Heart right ventricle (tissue), 16 donors: ENCODE results near the gene GRP. TPM values are rescaled to one million over a fixed set of nuclear protein-coding genes. Genes with fewer than 3 reads are reported as not detected.

Experiments used
- ATAC-seq, 8 donors: fragments of 200-7000 bp; cut with Tn5 transposase; one replicate each; pipeline ENCODE4 v1.9.1; 2020; ENCODE audit warnings: mild to moderate bottlenecking in 8 of 8, moderate library complexity in 8 of 8, moderate number of reproducible peaks in 1 of 8
- DNase-seq, 2 donors: peaks; one replicate each; pipeline ENCODE4 v3.0.0-alpha.2; 2020
- H3K27ac ChIP-seq, 10 donors: fragments of 200-600 bp; sonication (generic) in 2 of 10; one replicate each; pipeline versions ENCODE4 v1.5.0 to v1.8.0; 2020 to 2022; ENCODE audit warnings: mild to moderate bottlenecking in 3 of 10
- H3K27me3 ChIP-seq, 7 donors: fragments of 200-600 bp; one replicate each; pipeline ENCODE4 v1.8.0; 2021 to 2022; ENCODE audit warnings: mild to moderate bottlenecking in 2 of 7
- H3K36me3 ChIP-seq, 9 donors: fragments of 200-600 bp; sonication (generic) in 1 of 9; one replicate each; pipeline versions ENCODE4 v1.5.0 to v1.8.0; 2020 to 2022; ENCODE audit warnings: mild to moderate bottlenecking in 2 of 9
- H3K4me1 ChIP-seq, 9 donors: fragments of 200-600 bp; sonication (generic) in 1 of 9; one replicate each; pipeline versions ENCODE4 v1.5.0 to v1.8.0; 2020 to 2022; ENCODE audit warnings: mild to moderate bottlenecking in 4 of 9
- H3K4me3 ChIP-seq, 10 donors: fragments of 200-600 bp; sonication (generic) in 2 of 10; one replicate each; pipeline versions ENCODE4 v1.5.0 to v1.8.0; 2020 to 2022; ENCODE audit warnings: mild to moderate bottlenecking in 7 of 10, moderate library complexity in 2 of 10
- H3K9me3 ChIP-seq, 11 donors: fragments of 200-600 bp in 10 of 11; sonication (generic) in 2 of 11; one replicate each; pipeline versions ENCODE4 v1.5.0 to v1.8.0; 2013 to 2022; ENCODE audit warnings: mild to moderate bottlenecking in 2 of 11, control low read depth in 1 of 11, moderate library complexity in 1 of 11
- WGBS, 2 donors: extraction: QIAGEN DNeasy Blood & Tissue Kit; methylation state at CpG; one replicate each; pipeline ENCODE4 v1.1.7; 2013; ENCODE audit warnings: inconsistent platforms in 1 of 2; 5-methylcytosine and 5-hydroxymethylcytosine counted together
- intact Hi-C, 10 donors: fragments of 100-400 bp; cut with DNase I; formaldehyde crosslinking; loops; one replicate each; pipeline versions ENCODE4 v1.11.1 to v1.14.2; 2022
- polyA plus RNA-seq, 2 donors: library from polyadenylated mRNA; stranded (reverse); fragments of 200-250 nt; gene quantifications; one replicate each; pipeline ENCODE4 v1.2.3, GENCODE V29; 2013
- total RNA-seq, 10 donors: library from RNA; stranded (reverse); fragmentation: NEBNext Ultra II Directional in 3 of 10; extraction: Animal tissue kit (Norgen Biotek cat#: 25700) in 3 of 10; gene quantifications; one replicate each; pipeline versions ENCODE4 v1.2.1 to v1.2.4, GENCODE V29; 2021 to 2023
- TF ChIP-seq, protein P1 (sequence below), 9 donors: fragments of 200-600 bp; sonication (generic) in 2 of 9; IDR thresholded peaks; one replicate each; pipeline versions ENCODE4 v1.5.0 to v1.8.0; 2021 to 2022; ENCODE audit warnings: antibody characterized with exemption in 9 of 9, mild to moderate bottlenecking in 5 of 9, moderate library complexity in 1 of 9
- donor health status: Arrhythmogenic right ventricular cardiomyopathy.
- donor health status: ischemic (EF 13 %, LVEDD 7.1; RV severe dilation, severe dysfunction).
- donor health status: healthy with polysubstance abuse.
- donor health status: DM: no; HTN: yes; CAD: no.
- donor health status: DM: no; HTN: no; CAD: no.
- donor health status: ischemic (EF 25% LVEDD 6.9; RV normal size, moderate dysfunction).
- donor health status: ischemic (EF 25% LVEDD 5.7; RV mildly dilated, moderate dysfunction).
- donor health status: healthy.
- donor health status: DM: yes; HTN: yes; CAD: no.
- donor health status: Ischemic cardiomyopathy.
- donor health status: ischemic (EF 35%, LVEDD 5.7; RV mildly dilated, moderate dysfunction).
- donor health status: nonischemic (EF 11% LVEDD 7.7; RV severe dilation, severe dysfunction).
- donor health status: DM: yes; HTN: yes; CAD: no.
- donor health status: PGD.
- donor health status: ischemic (EF 29% LVEDD 5.4; RV normal size, mild dysfunction).
- donor health status: nonischemic (EF 23%, LVEDD 6.1; RV moderate dilation, normal function).

GRP gene
- total and polyA plus RNA-seq, 12 donors, result not detected

GRCh38 chr18:59267503-59268126, 47.7 kb downstream of the GRP start:
- peaks cover 0 to 40% (median 26%) of the 10 kb centered on the region in 9 donors for H3K4me1 ChIP-seq
- H3K36me3 ChIP-seq, result no peaks in the 10 kb centered on the region
- no peak overlapping the region for H3K4me3 ChIP-seq
- intact Hi-C loops, result no loop called here
- H3K27ac ChIP-seq, result no peak overlapping the region
- peaks cover 43 to 100% (median 97%) of the 10 kb centered on the region in 7 donors for H3K27me3 ChIP-seq
- ATAC-seq (peak in 1 of 8 donors; percentile 24), DNase-seq (no peak)
- H3K9me3 ChIP-seq, result no peaks in the 10 kb centered on the region
- WGBS, 2 donors, result 1 to 2% methylated on average over 41 of the region's 41 CpGs
- TF ChIP-seq, protein P1, sequence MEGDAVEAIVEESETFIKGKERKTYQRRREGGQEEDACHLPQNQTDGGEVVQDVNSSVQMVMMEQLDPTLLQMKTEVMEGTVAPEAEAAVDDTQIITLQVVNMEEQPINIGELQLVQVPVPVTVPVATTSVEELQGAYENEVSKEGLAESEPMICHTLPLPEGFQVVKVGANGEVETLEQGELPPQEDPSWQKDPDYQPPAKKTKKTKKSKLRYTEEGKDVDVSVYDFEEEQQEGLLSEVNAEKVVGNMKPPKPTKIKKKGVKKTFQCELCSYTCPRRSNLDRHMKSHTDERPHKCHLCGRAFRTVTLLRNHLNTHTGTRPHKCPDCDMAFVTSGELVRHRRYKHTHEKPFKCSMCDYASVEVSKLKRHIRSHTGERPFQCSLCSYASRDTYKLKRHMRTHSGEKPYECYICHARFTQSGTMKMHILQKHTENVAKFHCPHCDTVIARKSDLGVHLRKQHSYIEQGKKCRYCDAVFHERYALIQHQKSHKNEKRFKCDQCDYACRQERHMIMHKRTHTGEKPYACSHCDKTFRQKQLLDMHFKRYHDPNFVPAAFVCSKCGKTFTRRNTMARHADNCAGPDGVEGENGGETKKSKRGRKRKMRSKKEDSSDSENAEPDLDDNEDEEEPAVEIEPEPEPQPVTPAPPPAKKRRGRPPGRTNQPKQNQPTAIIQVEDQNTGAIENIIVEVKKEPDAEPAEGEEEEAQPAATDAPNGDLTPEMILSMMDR (IDR thresholded peaks at IDR 0.05), result no peak

DNA sequence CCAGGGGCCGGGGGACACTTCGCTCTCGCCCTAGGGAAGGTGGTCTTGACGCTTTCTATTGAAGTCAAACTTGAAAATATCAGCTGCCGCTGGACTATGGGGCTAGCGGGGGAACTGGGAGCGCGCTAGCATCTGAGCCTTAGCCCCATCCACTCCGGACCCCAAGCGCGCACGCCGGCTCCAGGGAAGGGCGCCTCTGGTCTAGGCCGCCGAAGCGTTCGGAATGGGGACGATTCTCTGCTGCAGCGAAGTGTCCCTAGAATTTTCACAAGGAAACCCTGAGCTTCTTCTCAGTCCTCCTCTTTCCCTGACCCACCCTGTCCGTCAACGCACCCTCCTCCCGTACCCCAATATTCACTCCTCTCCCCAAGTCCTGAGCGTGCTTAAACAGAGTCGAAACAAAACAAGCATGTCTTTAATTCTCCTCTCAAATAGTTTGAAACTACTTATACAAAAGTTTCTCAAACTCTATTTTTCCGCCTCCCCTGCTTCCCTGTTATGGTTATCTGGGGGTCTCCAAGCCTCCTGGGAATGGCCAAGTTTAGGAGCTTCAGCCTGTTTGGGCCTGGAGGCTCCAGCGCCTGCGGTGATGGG, 48.3 kb downstream of the GRP start:
- H3K9me3 ChIP-seq, result no peaks in the 10 kb centered on the region
- TF ChIP-seq, protein P1 (IDR thresholded peaks at IDR 0.05), result no peak
- WGBS, 2 donors, result 6 to 7% methylated on average over 28 of the region's 28 CpGs
- ATAC-seq, result no peak
- H3K27me3 ChIP-seq, result peaks cover 47 to 100% (median 98%) of the 10 kb centered on the region in 7 donors
- no peak overlapping the region for H3K27ac ChIP-seq
- no peaks in the 10 kb centered on the region for H3K36me3 ChIP-seq
- DNase-seq, result no peak
- intact Hi-C loops, result no loop called here
- no peak overlapping the region for H3K4me3 ChIP-seq
- peaks cover under 1 to 46% (median 31%) of the 10 kb centered on the region in 9 donors for H3K4me1 ChIP-seq

DNA sequence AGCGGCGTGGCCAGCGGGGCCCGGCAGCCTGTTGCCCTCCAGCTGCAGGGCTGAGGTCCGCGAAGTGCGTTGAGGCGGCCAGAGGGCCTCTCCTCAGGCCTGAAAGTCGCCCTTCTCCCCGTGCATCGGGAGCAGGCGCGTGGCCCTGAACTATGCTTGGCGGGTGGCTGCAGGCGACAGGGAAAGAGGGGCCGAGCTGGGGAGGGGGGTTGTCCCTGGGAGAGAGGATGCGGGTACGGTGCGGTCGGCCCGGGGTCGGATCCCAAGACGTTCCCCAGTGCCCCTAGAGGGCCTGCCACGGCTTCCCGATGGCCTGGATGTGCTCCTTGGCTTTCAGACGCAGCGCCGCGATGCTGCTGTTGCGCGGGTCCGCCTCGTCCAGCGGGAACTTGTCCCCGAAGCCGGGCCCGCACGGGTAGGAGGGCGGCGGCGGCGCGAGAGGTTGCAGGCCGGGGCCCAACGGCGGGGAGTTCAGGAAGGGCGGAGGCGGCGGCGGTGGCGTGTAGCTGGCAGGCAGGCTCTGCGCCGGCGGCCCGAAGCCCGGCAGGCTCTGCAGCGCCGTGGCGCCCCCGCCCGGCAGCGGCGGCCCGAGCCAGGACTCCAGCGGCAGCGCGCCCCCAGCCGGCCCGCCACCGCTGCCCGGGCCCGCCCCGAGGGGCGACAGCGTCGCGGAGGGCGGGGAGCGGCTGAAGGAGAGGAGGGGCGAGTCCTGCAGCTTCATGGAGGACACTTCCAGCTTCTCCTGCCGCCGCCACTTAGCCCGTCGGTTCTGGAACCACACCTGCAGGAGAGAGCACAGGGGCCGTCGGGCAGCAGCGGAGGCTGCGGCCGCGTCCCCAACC, 49.0 kb downstream of the GRP start:
- intact Hi-C loops, result no loop called here
- Histone ChIP-seq H3K4me1 (peaks cover 3 to 53% (median 38%) of the 10 kb centered on the region in 9 donors), H3K27me3 (peaks cover 51 to 100% (median 98%) of the 10 kb centered on the region in 7 donors), H3K4me3 (peak overlapping the region in 6 of 10 donors; percentile 12 to 31 (median 20)), H3K36me3 (no peaks in the 10 kb centered on the region), H3K27ac (no peak overlapping the region), H3K9me3 (no peaks in the 10 kb centered on the region)
- TF ChIP-seq, protein P1 (IDR thresholded peaks at IDR 0.05), result peak in 4 of 9 donors; percentile 13 to 27 (median 16)
- DNase-seq (peak in 1 of 2 donors; percentile 35), ATAC-seq (peak in 5 of 8 donors; percentile 35 to 74 (median 43))
- 1% methylated on average over 74 to 90 of the region's 90 CpGs for WGBS, 2 donors

DNA sequence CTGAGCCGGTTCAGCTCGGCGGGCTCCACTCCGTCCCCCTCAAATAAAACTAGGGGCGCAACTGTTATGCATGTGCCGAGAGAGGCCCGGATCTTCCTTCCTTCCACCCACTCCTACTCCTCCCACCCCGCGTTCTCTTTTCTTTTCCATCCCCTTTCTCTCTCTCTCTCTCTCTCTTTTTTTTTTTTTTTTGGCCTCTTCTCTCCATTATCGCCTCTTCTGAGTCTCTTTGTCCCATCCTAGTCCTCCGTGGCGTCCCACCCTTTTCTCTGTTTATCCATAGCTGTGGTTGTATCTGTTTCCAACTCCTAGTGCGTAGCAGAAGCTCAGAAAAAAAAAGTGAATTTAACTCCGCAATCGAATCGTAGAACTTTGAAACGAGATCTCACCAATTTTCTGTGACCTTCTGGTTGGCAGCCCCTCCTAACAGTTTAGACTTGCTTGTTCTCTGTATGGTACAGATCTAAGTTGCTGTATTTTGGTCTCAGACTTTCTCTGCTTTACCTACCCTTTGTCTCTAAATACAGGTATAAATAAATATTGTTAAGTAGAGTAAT, 49.7 kb downstream of the GRP start:
- intact Hi-C loops, result no loop called here
- TF ChIP-seq, protein P1 (IDR thresholded peaks at IDR 0.05), result no peak
- ATAC-seq, result no peak
- Histone ChIP-seq H3K9me3 (no peaks in the 10 kb centered on the region), H3K27me3 (peaks cover 44 to 100% (median 98%) of the 10 kb centered on the region in 7 donors), H3K4me3 (peak overlapping the region in 1 of 10 donors; percentile 19), H3K36me3 (no peaks in the 10 kb centered on the region), H3K27ac (no peak overlapping the region), H3K4me1 (peaks cover 3 to 55% (median 43%) of the 10 kb centered on the region in 9 donors)
- no peak for DNase-seq
- WGBS, 2 donors, result 3 to 4% methylated on average over 17 of the region's 17 CpGs
